ENCODE results near the gene MAP4K3. TPM values are rescaled to one million over a fixed set of nuclear protein-coding genes. Genes with fewer than 3 reads are reported as not detected.

The MAP4K3 gene
- total and polyA plus RNA-seq, 2 of the 8 experiments (the other 6 are each of a cell fraction or from before 2014, with no cell fraction given) = 11.4 to 63.0 TPM

DNA sequence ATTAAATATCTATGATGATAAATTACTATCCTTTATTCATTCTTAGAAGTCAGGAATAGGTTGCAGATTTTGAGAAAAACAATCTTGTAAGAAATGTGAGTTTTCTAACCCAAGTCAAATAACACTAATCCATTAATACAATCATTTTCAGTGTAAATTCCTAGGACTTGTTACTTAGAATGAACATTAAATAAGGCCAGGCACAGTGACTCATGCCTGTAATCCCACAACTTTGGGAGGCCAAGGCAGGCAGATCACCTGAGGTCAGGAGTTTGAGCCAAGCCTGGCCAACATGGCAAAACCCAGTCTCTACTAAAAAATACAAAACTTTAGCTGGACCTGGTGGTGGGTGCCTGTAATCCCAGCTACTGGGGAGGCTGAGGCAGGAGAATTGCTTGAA is 147.5 kb downstream of the MAP4K3 start:
- no peak overlapping the region for H2BK15ac ChIP-seq (ENCODE audit: low read length)
- H3K23ac ChIP-seq (ENCODE audit: insufficient read length) = no peak overlapping the region
- no peak overlapping the region for H2AFZ ChIP-seq (ENCODE audit: low read length)
- DNase-seq (ENCODE audit: low read depth in 1 of 2, low spot score in 2 of 2) (no peak), FAIRE-seq (no peak)
- no peaks in the 10 kb centered on the region for H3K79me2 ChIP-seq (ENCODE audit: control insufficient read depth in 1 of 2, insufficient read depth in 2 of 2, low read length in 2 of 2)
- no peak overlapping the region; the same call in 1 of the 2 replicates for H4K8ac ChIP-seq (ENCODE audit: extremely low read depth, insufficient read depth, low read length)
- H3K18ac ChIP-seq (ENCODE audit: extremely low read depth, low read length) = no peak overlapping the region
- no peak overlapping the region for H3K27ac ChIP-seq (ENCODE audit: low read depth, low read length)
- H3K36me3 ChIP-seq (ENCODE audit: control insufficient read depth in 2 of 4, insufficient read depth in 4 of 4, low read length in 3 of 4) = peaks cover 2 to 23% (median 10%) of the 10 kb centered on the region in 4 experiments; a peak in 7 of 8 replicates
- H4K5ac ChIP-seq (ENCODE audit: insufficient read length, low read depth, low read length) = no peak overlapping the region
- no peak for TF ChIP-seq CHD1 (IDR thresholded peaks at IDR 0.05; ENCODE audit: low read depth, low read length)
- no peak for TF ChIP-seq RFX5 (IDR thresholded peaks at IDR 0.05; ENCODE audit: borderline replicate concordance, low read depth, low read length)
- TF ChIP-seq SP1 (IDR thresholded peaks at IDR 0.05; ENCODE audit: low read depth, low read length) = no peak
- no peak for TF ChIP-seq JUND (IDR thresholded peaks at IDR 0.05; ENCODE audit: low read length)
- no peak for TF ChIP-seq SP2 (IDR thresholded peaks at IDR 0.05; ENCODE audit: low read length)
- TF ChIP-seq, protein P1, sequence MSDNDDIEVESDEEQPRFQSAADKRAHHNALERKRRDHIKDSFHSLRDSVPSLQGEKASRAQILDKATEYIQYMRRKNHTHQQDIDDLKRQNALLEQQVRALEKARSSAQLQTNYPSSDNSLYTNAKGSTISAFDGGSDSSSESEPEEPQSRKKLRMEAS (IDR thresholded peaks at IDR 0.05) = no peak
- TF ChIP-seq CEBPB (IDR thresholded peaks at IDR 0.05; ENCODE audit: low read depth, low read length) = no peak
- no peak overlapping the region for H3K4me2 ChIP-seq (ENCODE audit: insufficient read depth in 1 of 2, low read depth in 2 of 2, low read length in 2 of 2)
- no peak overlapping the region for H2BK20ac ChIP-seq (ENCODE audit: low read length)
- no peak overlapping the region for H3K56ac ChIP-seq (replicated peaks; ENCODE audit: insufficient read length, low read depth, low read length)
- H3K14ac ChIP-seq (ENCODE audit: insufficient read length) = no peak overlapping the region
- ChIA-PET POLR2A (ENCODE audit: partially characterized antibody) (no interaction called here), CTCF (ENCODE audit: partially characterized antibody) (interaction anchor here (1.1 kb wide), 1 partner anchor 12 kb away, joined by 3 read pairs; no protein-coding TSS in a partner anchor)
- no peak overlapping the region for H3K4ac ChIP-seq (replicated peaks; ENCODE audit: insufficient read length, low read depth, low read length)
- no peak overlapping the region for H4K91ac ChIP-seq (replicated peaks; ENCODE audit: insufficient read length, low read length)
- no peaks in the 10 kb centered on the region for H3K79me1 ChIP-seq (ENCODE audit: low read depth, low read length)
- no peak overlapping the region for H3K9ac ChIP-seq (replicated peaks in 1 of 4; ENCODE audit: extremely low read depth in 1 of 4, low read depth in 3 of 4, low read length in 3 of 4)
- H2AK5ac ChIP-seq (ENCODE audit: low read depth, low read length) = no peak overlapping the region
- no peaks in the 10 kb centered on the region for H3K9me3 ChIP-seq (ENCODE audit: insufficient read depth in 2 of 2, low read depth in 1 of 2, low read length in 1 of 2)
- H2BK12ac ChIP-seq (ENCODE audit: low read depth, low read length) = no peak overlapping the region
- no peak overlapping the region for H2BK5ac ChIP-seq (ENCODE audit: low read depth, low read length)
- H3K23me2 ChIP-seq (ENCODE audit: low read depth, low read length) = no peaks in the 10 kb centered on the region
- no peaks in the 10 kb centered on the region for H4K20me1 ChIP-seq (replicated peaks in 1 of 2; ENCODE audit: control insufficient read depth in 1 of 2, insufficient read depth in 2 of 2, low read length in 2 of 2)
- H3K4me3 ChIP-seq (ENCODE audit: extremely low read depth in 1 of 4, insufficient read depth in 2 of 4, low read depth in 3 of 4, low read length in 4 of 4) = no peak overlapping the region
- no peak overlapping the region for H2BK120ac ChIP-seq (replicated peaks; ENCODE audit: low read depth, low read length)
- H3K27me3 ChIP-seq (replicated peaks in 1 of 4; ENCODE audit: control insufficient read depth in 3 of 4, extremely low read depth in 1 of 4, insufficient read depth in 3 of 4, low read length in 3 of 4) = no peaks in the 10 kb centered on the region
- no peaks in the 10 kb centered on the region for H3K4me1 ChIP-seq (replicated peaks in 1 of 4; ENCODE audit: control insufficient read depth in 3 of 4, insufficient read depth in 4 of 4, low read length in 3 of 4)
